Vagina (tissue), 2 donors: ENCODE data around the gene EYS. TPM values are rescaled to one million over a fixed set of nuclear protein-coding genes. Genes with fewer than 3 reads are reported as not detected.

Experiments
- DNase-seq, 2 donors: peaks; one replicate each; pipeline ENCODE4 v3.0.0-alpha.2; 2017; ENCODE audit errors: extremely low spot score in 2 of 2
- H3K27ac ChIP-seq: fragments of 200-600 bp; sonication (generic); one replicate; pipeline ENCODE4 v1.5.1; 2019
- H3K27me3 ChIP-seq: fragments of 200-600 bp; sonication (generic); one replicate; pipeline ENCODE4 v1.5.1; 2019
- H3K36me3 ChIP-seq, 2 donors: fragments of 200-600 bp; sonication (generic); one replicate each; pipeline ENCODE4 v1.5.1; 2017 to 2019
- H3K4me1 ChIP-seq: fragments of 200-600 bp; sonication (generic); one replicate; pipeline ENCODE4 v1.5.1; 2019
- H3K4me3 ChIP-seq, 2 donors: fragments of 200-600 bp; sonication (generic); 1 replicate in 1 of 2; 2 replicates in 1 of 2; pipeline ENCODE4 v1.5.1; 2016 to 2019
- H3K9me3 ChIP-seq: fragments of 200-600 bp; sonication (generic); one replicate; pipeline ENCODE4 v1.5.1; 2019
- CTCF ChIP-seq, 3 experiments: fragments of 450-650 bp in 2 of 3; fragments of 200-600 bp in 1 of 3; sonication (generic) in 1 of 3; IDR thresholded peaks; one replicate each; pipeline ENCODE4 v1.5.1; 2017 to 2019; ENCODE audit warnings: antibody characterized with exemption in 3 of 3, mild to moderate bottlenecking in 2 of 3, moderate library complexity in 2 of 3
- POLR2A ChIP-seq, 2 donors: fragments of 450-650 bp; IDR thresholded peaks; one replicate each; pipeline ENCODE4 v1.6.1; 2017; ENCODE audit warnings: antibody characterized with exemption in 2 of 2, mild to moderate bottlenecking in 2 of 2, moderate library complexity in 2 of 2
- POLR2AphosphoS5 ChIP-seq, 2 donors: sonication (generic); formaldehyde crosslinking; IDR thresholded peaks; one replicate each; pipeline ENCODE4 v1.9.0; 2017; ENCODE audit warnings: antibody characterized with exemption in 2 of 2, mild to moderate bottlenecking in 2 of 2, low read depth in 1 of 2; ENCODE audit not compliant: insufficient read depth in 1 of 2
- intact Hi-C: fragments of 100-400 bp; cut with DNase I; formaldehyde crosslinking; loops from one replicate; pipeline ENCODE4 v1.15.1; 2023
- total RNA-seq: library from RNA; depleted of rRNA; stranded (reverse); fragments of >200 nt; gene quantifications from one replicate; pipeline ENCODE4 v1.2.3, GENCODE V29; 2016

Gene EYS
- total RNA-seq, 1 donor from 2014 or later, result not detected

GRCh38 chr6:64630901-64631300, 1076.1 kb downstream of the EYS start:
- Histone ChIP-seq H3K9me3 (no peaks in the 10 kb centered on the region), H3K4me1 (no peaks in the 10 kb centered on the region), H3K27me3 (no peaks in the 10 kb centered on the region), H3K4me3 (no peak overlapping the region), H3K27ac (no peak overlapping the region), H3K36me3 (no peaks in the 10 kb centered on the region)
- DNase-seq, result no peak
- intact Hi-C loops, result no loop called here
- no peak for TF ChIP-seq POLR2A (IDR thresholded peaks at IDR 0.05)
- TF ChIP-seq POLR2AphosphoS5 (IDR thresholded peaks at IDR 0.05; ENCODE audit: insufficient read depth in 1 of 2, low read depth in 1 of 2), result no peak
- TF ChIP-seq CTCF (IDR thresholded peaks at IDR 0.05), result no peak

- Histone ChIP-seq H3K36me3 (no peaks in the 10 kb centered on the region), H3K4me3 (no peak overlapping the region), H3K27me3 (no peaks in the 10 kb centered on the region), H3K9me3 (no peaks in the 10 kb centered on the region), H3K27ac (no peak overlapping the region), H3K4me1 (no peaks in the 10 kb centered on the region)
- DNase-seq, result no peak
- no peak for TF ChIP-seq POLR2A (IDR thresholded peaks at IDR 0.05)
- intact Hi-C loops, result no loop called here
Measured at GRCh38 chr6:64622944-64623343, 1084.1 kb downstream of the EYS start.

- no peak overlapping the region for H3K27ac ChIP-seq
- intact Hi-C loops, result no loop called here
- no peaks in the 10 kb centered on the region for H3K9me3 ChIP-seq
- TF ChIP-seq POLR2A (IDR thresholded peaks at IDR 0.05) (no peak), POLR2AphosphoS5 (IDR thresholded peaks at IDR 0.05; ENCODE audit: insufficient read depth in 1 of 2, low read depth in 1 of 2) (no peak), CTCF (IDR thresholded peaks at IDR 0.05) (no peak)
- no peaks in the 10 kb centered on the region for H3K36me3 ChIP-seq
- H3K4me1 ChIP-seq, result no peaks in the 10 kb centered on the region
- no peaks in the 10 kb centered on the region for H3K27me3 ChIP-seq
- no peak overlapping the region for H3K4me3 ChIP-seq
- no peak for DNase-seq
Measured at GRCh38 chr6:64602993-64603392, 1104.0 kb downstream of the EYS start.

GRCh38 chr6:64591676-64592036, 1115.4 kb downstream of the EYS start:
- intact Hi-C loops, result no loop called here
- no peaks in the 10 kb centered on the region for H3K9me3 ChIP-seq

GRCh38 chr6:64590965-64591675, 1115.9 kb downstream of the EYS start:
- Histone ChIP-seq H3K4me1 (no peaks in the 10 kb centered on the region), H3K36me3 (no peaks in the 10 kb centered on the region), H3K27ac (no peak overlapping the region), H3K27me3 (no peaks in the 10 kb centered on the region), H3K9me3 (no peaks in the 10 kb centered on the region), H3K4me3 (no peak overlapping the region)
- TF ChIP-seq CTCF (IDR thresholded peaks at IDR 0.05) (no peak), POLR2AphosphoS5 (IDR thresholded peaks at IDR 0.05; ENCODE audit: insufficient read depth in 1 of 2, low read depth in 1 of 2) (no peak), POLR2A (IDR thresholded peaks at IDR 0.05) (no peak)
- no peak for DNase-seq
- intact Hi-C loops, result no loop called here

More at GRCh38 chr6:64591676-64592036, 1115.4 kb downstream of the EYS start:
- Histone ChIP-seq H3K27me3 (no peaks in the 10 kb centered on the region), H3K36me3 (no peaks in the 10 kb centered on the region), H3K4me1 (no peaks in the 10 kb centered on the region), H3K4me3 (no peak overlapping the region), H3K27ac (no peak overlapping the region)
- no peak for DNase-seq
- TF ChIP-seq POLR2AphosphoS5 (IDR thresholded peaks at IDR 0.05; ENCODE audit: insufficient read depth in 1 of 2, low read depth in 1 of 2) (no peak), CTCF (IDR thresholded peaks at IDR 0.05) (no peak), POLR2A (IDR thresholded peaks at IDR 0.05) (no peak)
